ENCODE measurements around the gene SORL1.
A peak's percentile ranks its signal among the peaks of the same experiment; 100 is the strongest.

Gene SORL1

GRCh38 chr11:121453589-121454299 lies 1.6 kb downstream of the SORL1 start:
- DNase-seq (ENCODE audit: low read depth): no peak

- no peak for DNase-seq (ENCODE audit: low read depth)
Observed at GRCh38 chr11:121455115-121455514, 3.0 kb downstream of the SORL1 start.

- no peak for DNase-seq (ENCODE audit: low read depth)
Observed at GRCh38 chr11:121456151-121456550, 4.0 kb downstream of the SORL1 start.

GRCh38 chr11:121456816-121457431 lies 4.8 kb downstream of the SORL1 start:
- DNase-seq (ENCODE audit: low read depth): no peak

- DNase-seq (ENCODE audit: low read depth): no peak
Observed at GRCh38 chr11:121458551-121458950, 6.4 kb downstream of the SORL1 start.

GRCh38 chr11:121459413-121460017 lies 7.4 kb downstream of the SORL1 start:
- DNase-seq (ENCODE audit: low read depth): no peak

GRCh38 chr11:121460941-121461514 lies 8.9 kb downstream of the SORL1 start:
- no peak for DNase-seq (ENCODE audit: low read depth)

GRCh38 chr11:121461843-121462242 lies 9.7 kb downstream of the SORL1 start:
- no peak for DNase-seq (ENCODE audit: low read depth)

- DNase-seq (ENCODE audit: low read depth): no peak
Observed at GRCh38 chr11:121463689-121464335, 11.7 kb downstream of the SORL1 start.

- peak; percentile 91 for DNase-seq (ENCODE audit: low read depth)
Observed at GRCh38 chr11:121464352-121464946, 12.3 kb downstream of the SORL1 start.

- no peak for DNase-seq (ENCODE audit: low read depth)
Observed at GRCh38 chr11:121465709-121466062, 13.6 kb downstream of the SORL1 start.

- DNase-seq (ENCODE audit: low read depth): peak; percentile 85
Observed at GRCh38 chr11:121466063-121466794, 14.1 kb downstream of the SORL1 start.

- no peak for DNase-seq (ENCODE audit: low read depth)
Observed at GRCh38 chr11:121467471-121467870, 15.4 kb downstream of the SORL1 start.

GRCh38 chr11:121467965-121468364 lies 15.9 kb downstream of the SORL1 start:
- no peak for DNase-seq (ENCODE audit: low read depth)

GRCh38 chr11:121469910-121470309 lies 17.8 kb downstream of the SORL1 start:
- no peak for DNase-seq (ENCODE audit: low read depth)

- no peak for DNase-seq (ENCODE audit: low read depth)
Observed at GRCh38 chr11:121471167-121471566, 19.1 kb downstream of the SORL1 start.

- DNase-seq (ENCODE audit: low read depth): no peak
Observed at GRCh38 chr11:121472312-121472711, 20.2 kb downstream of the SORL1 start.

GRCh38 chr11:121473064-121473777 lies 21.1 kb downstream of the SORL1 start:
- DNase-seq (ENCODE audit: low read depth): no peak

- DNase-seq (ENCODE audit: low read depth): no peak
Observed at GRCh38 chr11:121474680-121475079, 22.6 kb downstream of the SORL1 start.

- DNase-seq (ENCODE audit: low read depth): no peak
Observed at GRCh38 chr11:121476379-121477032, 24.4 kb downstream of the SORL1 start.

Data from iris pigment epithelial cell (primary cell).